Limb (tissue), 2 donors: ENCODE data around the gene FSTL3.
"Not testable (repeated sequence)": the region's sequence is repeated elsewhere in the genome, so short reads cannot be mapped to it uniquely, and the experiment has no call there.

Experiments used
- DNase-seq, 2 donors: peaks; one replicate each; pipeline ENCODE4 v3.0.0-alpha.2; 2016; ENCODE audit errors: extremely low spot score in 2 of 2

The FSTL3 gene

DNA sequence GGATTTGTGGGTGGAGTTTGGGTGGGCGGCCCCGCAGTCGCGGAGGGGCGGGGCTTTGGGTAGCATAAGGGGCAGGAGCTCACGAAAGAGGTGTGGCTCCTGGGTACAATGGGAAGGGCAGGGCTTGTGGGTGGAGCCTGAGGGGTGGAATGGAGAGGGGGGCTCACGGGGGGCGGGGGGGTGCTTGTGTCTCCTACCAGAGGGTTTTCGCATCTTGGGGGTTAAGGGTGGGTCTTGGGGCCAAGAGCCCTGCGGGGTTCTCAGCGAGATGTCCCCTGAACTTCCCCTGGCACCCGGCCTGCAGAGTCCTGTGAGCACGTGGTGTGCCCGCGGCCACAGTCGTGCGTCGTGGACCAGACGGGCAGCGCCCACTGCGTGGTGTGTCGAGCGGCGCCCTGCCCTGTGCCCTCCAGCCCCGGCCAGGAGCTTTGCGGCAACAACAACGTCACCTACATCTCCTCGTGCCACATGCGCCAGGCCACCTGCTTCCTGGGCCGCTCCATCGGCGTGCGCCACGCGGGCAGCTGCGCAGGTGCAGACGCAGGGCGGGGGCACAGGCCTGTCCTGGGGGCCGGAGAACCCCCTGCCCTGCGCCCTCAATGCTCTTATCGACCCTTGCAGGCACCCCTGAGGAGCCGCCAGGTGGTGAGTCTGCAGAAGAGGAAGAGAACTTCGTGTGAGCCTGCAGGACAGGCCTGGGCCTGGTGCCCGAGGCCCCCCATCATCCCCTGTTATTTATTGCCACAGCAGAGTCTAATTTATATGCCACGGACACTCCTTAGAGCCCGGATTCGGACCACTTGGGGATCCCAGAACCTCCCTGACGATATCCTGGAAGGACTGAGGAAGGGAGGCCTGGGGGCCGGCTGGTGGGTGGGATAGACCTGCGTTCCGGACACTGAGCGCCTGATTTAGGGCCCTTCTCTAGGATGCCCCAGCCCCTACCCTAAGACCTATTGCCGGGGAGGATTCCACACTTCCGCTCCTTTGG, 5.1 kb downstream of the FSTL3 start:
- DNase-seq: no peak

DNA sequence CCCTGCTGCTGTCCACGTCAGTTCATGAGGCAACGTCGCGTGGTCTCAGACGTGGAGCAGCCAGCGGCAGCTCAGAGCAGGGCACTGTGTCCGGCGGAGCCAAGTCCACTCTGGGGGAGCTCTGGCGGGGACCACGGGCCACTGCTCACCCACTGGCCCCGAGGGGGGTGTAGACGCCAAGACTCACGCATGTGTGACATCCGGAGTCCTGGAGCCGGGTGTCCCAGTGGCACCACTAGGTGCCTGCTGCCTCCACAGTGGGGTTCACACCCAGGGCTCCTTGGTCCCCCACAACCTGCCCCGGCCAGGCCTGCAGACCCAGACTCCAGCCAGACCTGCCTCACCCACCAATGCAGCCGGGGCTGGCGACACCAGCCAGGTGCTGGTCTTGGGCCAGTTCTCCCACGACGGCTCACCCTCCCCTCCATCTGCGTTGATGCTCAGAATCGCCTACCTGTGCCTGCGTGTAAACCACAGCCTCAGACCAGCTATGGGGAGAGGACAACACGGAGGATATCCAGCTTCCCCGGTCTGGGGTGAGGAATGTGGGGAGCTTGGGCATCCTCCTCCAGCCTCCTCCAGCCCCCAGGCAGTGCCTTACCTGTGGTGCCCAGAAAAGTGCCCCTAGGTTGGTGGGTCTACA, 6.6 kb downstream of the FSTL3 start:
- no peak for DNase-seq

- DNase-seq: no peak
Measured at GRCh38 chr19:685454-685931, 9.3 kb downstream of the FSTL3 start.

DNA sequence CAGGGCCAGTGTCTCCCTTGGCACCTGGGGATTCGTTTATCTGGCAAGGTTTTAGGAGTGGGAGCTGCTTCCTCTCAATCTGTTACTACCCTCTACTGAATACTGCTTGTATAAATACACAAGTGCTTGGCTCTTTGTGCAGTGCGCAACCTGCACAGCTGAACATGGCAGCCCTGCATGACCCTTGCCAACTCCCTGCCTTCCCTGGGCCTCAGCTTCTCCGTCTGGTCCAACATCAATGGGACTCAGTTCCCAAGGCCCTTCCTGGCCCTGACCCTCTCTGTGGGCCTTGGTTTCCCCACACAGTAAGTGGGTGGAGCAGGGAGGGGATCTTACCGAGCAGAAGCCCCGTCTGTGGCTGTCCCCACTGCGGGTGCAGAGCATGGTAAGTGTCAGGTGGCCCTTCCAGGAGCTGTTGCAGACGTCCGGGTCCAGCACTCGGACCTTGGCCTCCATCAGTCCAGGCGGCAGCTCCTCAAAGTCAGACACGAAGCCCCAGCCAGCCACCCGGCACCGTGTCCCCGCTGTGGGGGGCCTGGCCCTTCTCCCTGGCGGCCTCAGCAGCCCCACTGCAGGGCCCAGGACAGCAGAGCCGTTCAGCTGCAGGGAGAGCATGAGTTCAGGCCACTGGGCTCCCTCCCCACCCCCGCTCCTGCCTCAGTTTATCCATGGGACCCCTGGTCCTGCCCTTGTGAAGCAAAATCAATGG, 10.6 kb downstream of the FSTL3 start:
- no peak for DNase-seq

GRCh38 chr19:687569-688166, 11.5 kb downstream of the FSTL3 start:
- no peak for DNase-seq

DNA sequence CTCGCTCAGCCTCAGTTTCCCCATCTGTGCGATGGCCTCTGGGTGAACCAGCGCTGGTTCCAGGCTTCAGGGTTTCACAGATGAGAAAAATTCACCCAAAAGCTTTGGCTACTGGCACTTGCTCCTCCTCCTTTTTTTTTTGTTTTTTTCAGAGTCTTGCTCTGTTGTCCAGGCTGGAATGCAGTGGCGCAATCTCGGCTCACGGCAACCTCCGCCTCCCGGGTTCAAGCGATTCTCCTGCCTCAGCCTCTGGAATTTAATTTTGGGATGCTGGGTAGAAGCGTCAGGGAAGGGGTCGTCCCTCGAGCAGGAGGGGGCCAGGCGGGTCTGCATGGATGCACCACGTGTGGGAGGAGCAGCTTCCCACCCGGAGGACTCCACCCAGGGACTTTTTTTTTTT, 12.0 kb downstream of the FSTL3 start:
- DNase-seq: no peak

DNA sequence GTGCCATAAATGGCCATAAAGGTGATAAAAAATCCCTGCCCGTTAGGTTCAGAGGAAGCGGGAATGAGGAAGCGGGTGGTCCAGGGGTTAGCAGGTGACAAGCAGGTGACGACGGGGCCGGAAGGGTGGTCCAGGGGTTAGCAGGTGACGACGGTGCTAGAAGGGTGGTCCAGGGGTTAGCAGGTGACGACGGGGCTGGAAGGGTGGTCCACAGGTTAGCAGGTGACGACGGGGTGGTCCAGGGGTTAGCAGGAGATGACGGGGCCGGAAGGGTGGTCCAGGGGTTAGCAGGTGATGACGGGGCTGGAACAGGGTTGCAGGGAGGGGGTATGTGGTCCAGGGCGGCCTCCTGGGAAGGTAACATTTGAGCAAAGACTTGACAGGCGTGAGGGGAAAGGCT, 12.8 kb downstream of the FSTL3 start:
- DNase-seq: no peak

DNA sequence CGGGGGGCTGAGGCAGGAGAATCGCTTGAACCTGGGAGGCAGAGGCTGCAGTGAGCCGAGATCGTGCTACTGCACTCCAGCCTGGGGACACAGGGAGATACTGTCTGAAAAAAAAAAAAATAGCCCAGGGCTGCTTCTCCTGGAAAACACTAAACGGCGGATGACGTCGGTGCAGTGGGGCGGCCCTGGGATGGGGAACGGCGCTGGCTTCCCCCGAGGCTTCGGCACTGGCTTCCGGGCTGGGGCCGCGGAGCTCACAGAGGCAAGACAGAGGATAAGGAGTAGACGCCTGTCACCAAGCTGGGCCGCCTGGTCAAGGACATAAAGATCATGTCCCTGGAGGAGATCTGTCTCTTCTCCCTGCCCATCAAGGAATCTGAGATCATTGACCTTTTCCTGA, 14.0 kb downstream of the FSTL3 start:
- no peak for DNase-seq

DNA sequence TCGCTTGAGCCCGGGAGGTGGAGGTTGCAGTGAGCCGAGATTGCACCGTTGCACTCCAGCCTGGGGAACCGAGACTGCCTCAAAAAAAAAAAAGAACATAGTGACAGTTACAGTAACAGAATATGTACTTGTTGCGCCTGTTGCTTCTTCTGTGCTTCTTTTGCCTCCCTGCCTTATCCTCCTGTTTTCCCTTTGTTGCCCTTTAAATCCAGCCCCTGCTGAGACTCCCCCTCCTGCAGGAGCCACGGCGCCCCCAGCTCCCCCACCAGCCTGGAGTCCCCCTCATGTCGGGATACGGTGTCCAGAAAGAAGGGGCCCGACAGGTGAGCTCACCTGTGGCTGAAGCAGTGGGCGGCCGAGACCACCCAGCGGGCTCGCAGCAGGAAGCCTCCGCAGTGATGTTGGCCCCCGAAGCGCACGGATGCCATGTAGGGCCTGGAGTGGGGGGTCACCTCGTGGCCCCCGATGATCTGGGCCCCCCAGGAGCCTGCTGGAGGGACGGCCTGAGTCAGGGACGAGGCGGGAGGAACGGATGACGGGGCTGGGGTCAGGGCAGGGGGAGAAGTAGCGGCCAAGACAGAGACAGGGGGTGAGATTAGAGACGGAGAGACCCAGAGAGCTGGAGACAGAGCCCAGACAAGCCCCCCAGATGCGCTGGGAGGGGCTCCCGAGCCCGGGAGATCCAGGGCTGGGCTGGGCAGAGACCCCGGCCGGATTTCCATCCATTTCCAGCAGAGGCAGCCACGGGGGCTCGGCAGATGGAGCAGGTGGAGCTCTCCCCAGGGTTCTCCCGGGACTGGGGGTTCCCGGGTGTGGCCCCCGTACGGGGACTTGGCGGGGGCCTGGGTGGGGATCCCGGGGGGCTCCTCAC, 18.5 kb downstream of the FSTL3 start:
- DNase-seq: no peak

DNA sequence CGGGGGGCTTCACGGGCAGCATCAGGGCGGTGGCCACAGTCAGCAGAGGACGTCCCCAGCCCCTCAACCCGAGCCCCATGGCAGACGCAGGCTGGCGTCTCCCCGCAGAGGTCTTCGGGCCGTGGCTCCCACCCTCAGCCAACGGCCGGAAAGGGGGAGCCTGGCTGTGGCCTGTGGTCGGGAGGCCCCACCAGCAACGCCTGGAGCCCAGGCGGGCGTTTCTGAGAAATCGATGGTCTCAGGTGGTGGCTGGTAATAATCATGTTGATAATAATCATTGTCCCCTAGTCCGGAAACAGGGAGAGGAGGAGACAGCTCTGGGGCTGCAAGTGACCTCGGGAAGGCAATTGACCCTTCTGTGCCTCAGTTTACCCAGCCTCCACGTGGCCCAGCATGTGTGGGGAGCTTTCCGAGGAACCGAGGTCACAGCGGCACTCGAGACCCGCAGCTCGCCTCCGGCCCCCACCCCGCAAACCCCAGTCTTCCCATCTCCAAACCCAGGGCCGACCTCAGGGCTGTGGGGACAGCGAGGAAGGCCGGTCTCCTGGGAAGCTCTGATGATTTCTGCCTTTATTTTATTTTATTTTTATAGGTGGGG, 19.3 kb downstream of the FSTL3 start, which contains the start of gene PRSS57:
TSS of gene PRSS57 (minus strand) at position 101 of the 598 bp plus-strand sequence. CDS start at position 79, 22 bp downstream.
- DNase-seq: no peak

DNA sequence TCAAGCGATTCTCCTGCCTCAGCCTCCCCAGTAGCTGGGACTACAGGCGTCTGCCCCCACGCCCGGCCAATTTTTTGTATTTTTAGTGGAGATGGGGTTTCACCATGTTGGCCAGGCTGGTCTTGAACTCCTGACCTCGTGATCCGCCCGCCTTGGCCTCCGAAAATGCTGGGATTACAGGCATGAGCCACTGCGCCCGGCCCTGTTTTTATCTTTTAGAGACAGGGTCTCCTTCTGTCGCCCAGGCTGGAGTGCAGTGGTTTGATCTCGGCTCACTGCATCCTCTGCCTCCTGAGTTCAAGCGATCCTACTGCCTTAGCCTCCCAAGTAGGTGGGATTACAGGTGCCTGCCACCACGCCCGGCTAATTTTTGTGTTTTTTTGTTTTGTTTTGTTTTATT, 22.3 kb downstream of the FSTL3 start:
- not testable (repeated sequence) for DNase-seq

- DNase-seq: not testable (repeated sequence)
Measured at GRCh38 chr19:699885-700284, 23.7 kb downstream of the FSTL3 start.

DNA sequence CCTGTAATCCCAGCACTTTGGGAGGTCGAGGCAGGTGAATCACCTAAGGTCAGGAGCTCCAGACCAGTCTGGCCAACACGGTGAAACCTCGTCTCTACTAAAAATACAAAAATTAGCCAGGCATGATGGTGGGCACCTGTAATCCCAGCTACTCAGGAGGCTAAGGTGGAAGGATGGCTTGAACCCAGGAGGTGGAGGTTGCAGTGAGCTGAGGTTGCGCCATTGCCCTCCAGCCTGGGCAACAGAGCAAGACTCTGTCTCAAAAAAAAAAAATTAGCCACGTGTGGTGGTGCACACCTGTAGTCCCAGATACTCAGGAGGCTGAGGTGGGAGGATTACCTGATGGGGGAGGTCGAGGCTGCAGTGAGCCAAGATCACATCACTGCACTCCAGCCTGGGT, 26.7 kb downstream of the FSTL3 start:
- DNase-seq: not testable (repeated sequence)

- DNase-seq: no peak
Measured at GRCh38 chr19:703329-703650, 27.1 kb downstream of the FSTL3 start.

DNA sequence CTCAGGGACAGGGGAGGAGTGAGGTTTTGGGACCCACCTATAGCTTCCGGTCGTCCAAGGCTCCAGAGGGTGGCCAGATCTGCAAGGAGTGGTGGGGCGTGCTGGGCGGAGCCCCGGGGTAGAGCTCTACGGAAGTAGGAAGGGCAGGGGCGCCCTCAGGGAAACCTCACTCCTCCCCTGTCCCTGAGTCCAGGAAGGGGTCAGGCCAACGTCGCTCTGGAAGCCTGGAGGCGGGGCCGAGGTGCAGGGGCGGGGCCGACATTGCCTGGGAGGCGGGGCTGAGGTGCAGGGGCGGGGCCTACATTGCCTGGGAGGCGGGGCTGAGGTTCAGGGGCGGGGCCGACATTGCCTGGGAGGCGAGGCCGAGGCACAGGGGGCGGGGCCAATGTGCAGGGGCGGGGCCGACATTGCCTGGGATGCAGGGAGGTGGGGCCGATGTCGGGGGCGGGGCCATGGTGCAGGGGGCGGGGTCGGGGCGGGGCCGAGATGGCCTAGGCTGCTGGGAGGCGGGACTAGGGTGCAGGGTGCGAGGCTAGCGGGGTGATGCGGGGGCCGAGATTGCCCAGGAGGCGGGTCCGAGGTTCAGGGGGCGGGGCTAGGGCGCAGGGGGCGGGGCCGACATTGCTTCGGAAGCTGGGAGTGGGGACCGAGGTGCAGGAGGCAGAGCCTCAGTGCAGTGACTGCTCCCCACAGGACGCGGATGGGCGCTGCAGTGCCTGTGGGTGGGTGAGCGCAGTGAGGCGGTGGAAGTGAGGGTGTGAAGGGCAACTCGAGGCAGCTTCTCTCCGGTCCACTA, 27.7 kb downstream of the FSTL3 start:
- DNase-seq: peak in 1 of 2 donors; percentile 75

DNA sequence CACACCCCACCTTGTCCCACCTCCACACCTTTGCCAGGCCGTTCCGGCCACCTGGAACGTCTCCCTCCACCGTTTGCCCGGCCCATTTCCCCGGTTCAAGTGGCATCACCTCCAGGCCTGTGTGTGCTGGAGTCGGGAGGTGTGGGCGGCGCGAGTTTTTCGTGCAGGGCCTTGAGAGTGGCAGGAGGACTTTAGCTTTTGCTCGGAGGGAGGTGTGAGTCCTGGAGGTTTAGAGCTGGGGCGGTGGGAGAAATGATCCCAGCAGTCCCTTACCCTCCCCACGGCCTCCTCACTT, 28.2 kb downstream of the FSTL3 start:
- no peak for DNase-seq

- peak; percentile 26 to 83 for DNase-seq
Measured at GRCh38 chr19:708154-709143, 32.3 kb downstream of the FSTL3 start, which contains the start of gene PALM. Gene PALM, plus strand, starts transcription at chr19:708935. Its CDS starts 212 bp downstream, at chr19:709147.
